Measurements from ENCODE around the gene RABGAP1L.

Gene RABGAP1L

DNA sequence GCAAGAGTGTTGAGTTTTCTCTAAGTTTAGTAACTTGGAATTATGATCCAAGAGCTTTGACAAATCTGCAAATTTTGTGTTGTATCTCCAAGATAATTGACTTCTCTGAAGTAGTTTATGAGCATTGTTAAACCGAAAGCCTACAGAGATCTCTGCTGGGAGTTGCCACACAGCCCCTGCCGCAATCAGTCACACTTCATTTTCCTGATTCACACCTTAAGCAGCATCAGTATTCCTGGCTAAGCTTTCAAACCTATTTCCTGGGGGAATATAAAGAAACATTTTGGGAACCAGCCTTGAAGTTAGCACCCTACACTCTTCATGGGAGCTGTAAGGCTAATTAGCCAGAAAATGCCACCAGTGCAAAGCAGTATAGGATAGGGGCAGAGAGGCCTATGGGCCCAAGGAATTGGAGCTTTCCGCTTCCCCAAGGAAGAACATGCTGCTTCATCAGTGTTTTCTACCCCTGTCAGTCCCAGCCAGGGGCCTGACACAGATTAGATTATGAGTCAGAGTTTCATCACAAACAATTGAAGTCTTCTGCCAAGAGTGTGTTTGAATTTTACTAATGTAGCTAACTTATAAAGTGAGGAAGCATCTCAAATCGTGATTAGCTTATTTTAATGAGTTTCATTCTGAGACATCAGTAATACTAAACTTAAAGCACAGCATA is 817.3 kb downstream of the RABGAP1L start:
- Histone ChIP-seq H3K36me3 (ENCODE audit: insufficient read depth, low read length) (peaks cover 4% of the 10 kb centered on the region; the same call in 1 of the 2 replicates), H3K9me3 (ENCODE audit: insufficient read depth, low read depth, low read length) (no peaks in the 10 kb centered on the region), H3K9ac (ENCODE audit: low read depth, low read length, poor library complexity, severe bottlenecking) (no peak overlapping the region), H3K27me3 (ENCODE audit: insufficient read depth, low read length, poor library complexity, severe bottlenecking) (no peaks in the 10 kb centered on the region), H3F3A (ENCODE audit: low read depth) (no peaks in the 10 kb centered on the region), H2AFZ (ENCODE audit: low read length) (no peak overlapping the region), H3K4me1 (ENCODE audit: insufficient read depth, low read length, poor library complexity, severe bottlenecking) (peaks cover 5% of the 10 kb centered on the region), H3K4me3 (ENCODE audit: low read length, poor library complexity, severe bottlenecking) (no peak overlapping the region), H4K20me1 (ENCODE audit: insufficient read depth, low read length, poor library complexity, severe bottlenecking) (no peaks in the 10 kb centered on the region), H3K4me2 (ENCODE audit: low read depth, low read length, poor library complexity, severe bottlenecking) (no peak overlapping the region), H3K79me2 (ENCODE audit: insufficient read depth, low read length) (no peaks in the 10 kb centered on the region), H3K9me2 (replicated peaks; ENCODE audit: low read depth, low read length) (no peaks in the 10 kb centered on the region)
- TF ChIP-seq CTCF (conservative IDR thresholded peaks at IDR 0.05; ENCODE audit: low read length), result no peak
- TF ChIP-seq EZH2phosphoT487 (IDR thresholded peaks at IDR 0.05; ENCODE audit: borderline replicate concordance), result no peak

GRCh38 chr1:174982971-174983689 is 823.8 kb downstream of the RABGAP1L start:
- peak; percentile 95 for TF ChIP-seq CTCF (conservative IDR thresholded peaks at IDR 0.05; ENCODE audit: low read length)
- TF ChIP-seq EZH2phosphoT487 (IDR thresholded peaks at IDR 0.05; ENCODE audit: borderline replicate concordance), result no peak
- no peaks in the 10 kb centered on the region for H3K9me3 ChIP-seq (ENCODE audit: insufficient read depth, low read depth, low read length)
- no peak overlapping the region for H3K9ac ChIP-seq (ENCODE audit: low read depth, low read length, poor library complexity, severe bottlenecking)
- H3K4me1 ChIP-seq (ENCODE audit: insufficient read depth, low read length, poor library complexity, severe bottlenecking), result no peaks in the 10 kb centered on the region
- no peaks in the 10 kb centered on the region for H4K20me1 ChIP-seq (ENCODE audit: insufficient read depth, low read length, poor library complexity, severe bottlenecking)
- no peak overlapping the region for H3K4me3 ChIP-seq (ENCODE audit: low read length, poor library complexity, severe bottlenecking)
- H3K9me2 ChIP-seq (replicated peaks; ENCODE audit: low read depth, low read length), result no peaks in the 10 kb centered on the region
- H3K4me2 ChIP-seq (ENCODE audit: low read depth, low read length, poor library complexity, severe bottlenecking), result no peak overlapping the region
- H3K79me2 ChIP-seq (ENCODE audit: insufficient read depth, low read length), result no peaks in the 10 kb centered on the region
- H3K27me3 ChIP-seq (ENCODE audit: insufficient read depth, low read length, poor library complexity, severe bottlenecking), result no peaks in the 10 kb centered on the region
- no peaks in the 10 kb centered on the region for H3F3A ChIP-seq (ENCODE audit: low read depth)
- H3K36me3 ChIP-seq (ENCODE audit: insufficient read depth, low read length), result peaks cover 4% of the 10 kb centered on the region; the same call in 1 of the 2 replicates
- H2AFZ ChIP-seq (ENCODE audit: low read length), result no peak overlapping the region

DNA sequence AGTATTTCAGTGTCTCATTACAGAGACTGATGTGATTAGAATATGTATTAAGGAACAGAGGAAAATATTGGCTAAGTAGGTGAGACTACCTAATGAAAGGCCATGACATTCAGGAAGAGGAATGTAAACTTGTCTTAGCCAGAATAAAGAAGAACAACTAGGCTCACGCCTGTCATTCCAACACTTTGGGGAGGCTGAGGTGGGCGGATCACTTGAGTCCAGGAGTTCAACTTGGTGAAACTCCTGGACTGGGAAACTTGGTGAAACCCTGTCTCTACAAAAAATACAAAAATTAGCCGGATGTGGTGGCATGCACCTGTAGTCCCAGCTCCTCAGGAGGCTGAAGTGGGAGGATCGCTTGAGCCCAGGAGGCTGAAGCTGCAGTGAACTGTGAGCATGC is 825.6 kb downstream of the RABGAP1L start:
- H3F3A ChIP-seq (ENCODE audit: low read depth), result no peaks in the 10 kb centered on the region
- no peak overlapping the region for H2AFZ ChIP-seq (ENCODE audit: low read length)
- H3K9me2 ChIP-seq (replicated peaks; ENCODE audit: low read depth, low read length), result no peaks in the 10 kb centered on the region
- H3K4me1 ChIP-seq (ENCODE audit: insufficient read depth, low read length, poor library complexity, severe bottlenecking), result peaks cover 6% of the 10 kb centered on the region
- no peaks in the 10 kb centered on the region for H3K9me3 ChIP-seq (ENCODE audit: insufficient read depth, low read depth, low read length)
- H4K20me1 ChIP-seq (ENCODE audit: insufficient read depth, low read length, poor library complexity, severe bottlenecking), result no peaks in the 10 kb centered on the region
- H3K79me2 ChIP-seq (ENCODE audit: insufficient read depth, low read length), result no peaks in the 10 kb centered on the region
- no peaks in the 10 kb centered on the region for H3K36me3 ChIP-seq (ENCODE audit: insufficient read depth, low read length)
- H3K4me2 ChIP-seq (ENCODE audit: low read depth, low read length, poor library complexity, severe bottlenecking), result no peak overlapping the region
- H3K27me3 ChIP-seq (ENCODE audit: insufficient read depth, low read length, poor library complexity, severe bottlenecking), result no peaks in the 10 kb centered on the region
- no peak overlapping the region for H3K9ac ChIP-seq (ENCODE audit: low read depth, low read length, poor library complexity, severe bottlenecking)
- TF ChIP-seq CTCF (conservative IDR thresholded peaks at IDR 0.05; ENCODE audit: low read length) (no peak), EZH2phosphoT487 (IDR thresholded peaks at IDR 0.05; ENCODE audit: borderline replicate concordance) (no peak)
- no peak overlapping the region for H3K4me3 ChIP-seq (ENCODE audit: low read length, poor library complexity, severe bottlenecking)
